SK-N-SH (cell line): ENCODE measurements around the gene DZIP1. TPM values are rescaled to one million over a fixed set of nuclear protein-coding genes. Genes with fewer than 3 reads are reported as not detected.
A peak's percentile ranks its signal among the peaks of the same experiment; 100 is the strongest.

Experiments used
- CTCF ChIA-PET: fragments of 300-600, 350-600 bp; formaldehyde crosslinking; extraction: SDS; loops from one replicate; lab custom pipeline; 2021; lab: Yijun Ruan, JAX
- POLR2A ChIA-PET: fragments of 350-600 bp; sonication (Branson Sonifier 250); formaldehyde crosslinking; extraction: SDS; loops from one replicate; lab custom pipeline; 2020; ENCODE audit warnings: antibody characterized with exemption, inconsistent platforms; lab: Yijun Ruan, JAX
- DNase-seq: peaks from one replicate; pipeline ENCODE4 v3.0.0; 2012
- H2AFZ ChIP-seq: fragments of 200-600 bp; sonication (generic); 2 replicates; pipeline ENCODE4 v1.8.1; 2016; ENCODE audit warnings: antibody characterized with exemption, mild to moderate bottlenecking, low read depth
- H3F3A ChIP-seq: fragments of 200-600 bp; sonication (generic); replicated peaks from 2 replicates; pipeline ENCODE3; 2016; ENCODE audit warnings: antibody characterized with exemption, mild to moderate bottlenecking; ENCODE audit not compliant: insufficient read depth
- H3K27ac ChIP-seq, 2 experiments: fragments of 200-500 bp in 1 of 2; fragments of 200-600 bp in 1 of 2; sonication (Bioruptor generic) in 1 of 2; sonication (generic), shearing (Covaris generic) in 1 of 2; 2 replicates each; pipeline versions ENCODE4 v1.5.1 to v1.6.1; 2014 to 2016; ENCODE audit warnings: low read depth in 2 of 2, inconsistent platforms in 1 of 2, low read length in 1 of 2, mild to moderate bottlenecking in 1 of 2, mixed read lengths in 1 of 2
- H3K27me3 ChIP-seq: fragments of 200-600 bp; sonication (generic), shearing (Covaris generic); 2 replicates; pipeline ENCODE4 v1.6.1; 2016; ENCODE audit warnings: mixed run types; ENCODE audit not compliant: insufficient read depth
- H3K36me3 ChIP-seq, 2 experiments: fragments of 200-500 bp in 1 of 2; fragments of 200-600 bp in 1 of 2; sonication (Bioruptor generic) in 1 of 2; sonication (generic) in 1 of 2; replicated peaks in 1 of 2; 2 replicates each; pipeline versions ENCODE3 to v1.5.1; 2014 to 2016; ENCODE audit warnings: low read length in 1 of 2, mild to moderate bottlenecking in 1 of 2; ENCODE audit not compliant: insufficient read depth in 2 of 2, control insufficient read depth in 1 of 2
- H3K4me1 ChIP-seq, 2 experiments: fragments of 200-500 bp in 1 of 2; fragments of 200-600 bp in 1 of 2; sonication (Bioruptor generic) in 1 of 2; sonication (generic), shearing (Covaris generic) in 1 of 2; 2 replicates each; pipeline versions ENCODE4 v1.5.1 to v1.6.1; 2014 to 2016; ENCODE audit warnings: low read depth in 1 of 2, low read length in 1 of 2, mixed run types in 1 of 2; ENCODE audit not compliant: insufficient read depth in 2 of 2, control insufficient read depth in 1 of 2
- H3K4me2 ChIP-seq: fragments of 200-600 bp; sonication (generic), shearing (Covaris generic); 2 replicates; pipeline ENCODE4 v1.6.1; 2017; ENCODE audit warnings: mixed run types
- H3K4me3 ChIP-seq, 2 experiments: fragments of 200-500 bp in 1 of 2; fragments of 200-600 bp in 1 of 2; sonication (Bioruptor generic) in 1 of 2; sonication (generic), shearing (Covaris generic) in 1 of 2; 2 replicates each; pipeline versions ENCODE4 v1.5.1 to v1.8.1; 2014 to 2016; ENCODE audit warnings: low read depth in 2 of 2, inconsistent platforms in 1 of 2, low read length in 1 of 2, mild to moderate bottlenecking in 1 of 2, mixed read lengths in 1 of 2, moderate library complexity in 1 of 2
- H3K79me2 ChIP-seq: fragments of 200-600 bp; sonication (generic); 2 replicates; pipeline ENCODE4 v1.8.1; 2017; ENCODE audit warnings: mild to moderate bottlenecking; ENCODE audit not compliant: insufficient read depth
- H3K9ac ChIP-seq: fragments of 200-600 bp; sonication (generic); 2 replicates; pipeline ENCODE4 v1.6.1; 2017; ENCODE audit warnings: mixed run types
- H3K9me2 ChIP-seq: fragments of 200-600 bp; sonication (generic); 2 replicates; pipeline ENCODE4 v1.6.1; 2017; ENCODE audit warnings: mixed run types
- H3K9me3 ChIP-seq: fragments of 200-600 bp; sonication (generic); 2 replicates; pipeline ENCODE4 v1.6.1; 2017; ENCODE audit warnings: mixed run types, mild to moderate bottlenecking, moderate library complexity
- H4K20me1 ChIP-seq: fragments of 200-600 bp; sonication (generic); 2 replicates; pipeline ENCODE4 v1.6.1; 2017; ENCODE audit warnings: mild to moderate bottlenecking, mixed run types; ENCODE audit not compliant: insufficient read depth
- FOXM1 ChIP-seq: IDR thresholded peaks from 2 replicates; pipeline ENCODE4 v1.4.0; 2012; ENCODE audit warnings: low read depth, mild to moderate bottlenecking
- MEF2A ChIP-seq: IDR thresholded peaks from 2 replicates; pipeline ENCODE4 v1.4.0; 2012; ENCODE audit warnings: low read depth, borderline replicate concordance
- RAD21 ChIP-seq: IDR thresholded peaks from 2 replicates; pipeline ENCODE4 v1.6.1; 2012; ENCODE audit warnings: mild to moderate bottlenecking, low read length
- RCOR1 ChIP-seq: fragments of 150-350 bp; IDR thresholded peaks from 2 replicates; pipeline ENCODE4 v1.6.1; 2017; ENCODE audit warnings: antibody characterized with exemption, low read length
- SMC3 ChIP-seq: IDR thresholded peaks from 2 replicates; pipeline ENCODE4 v1.6.1; 2012; ENCODE audit warnings: low read depth, low read length, improper control_type of control experiment
- YY1 ChIP-seq: IDR thresholded peaks from 2 replicates; pipeline ENCODE4 v1.4.0; 2012; ENCODE audit warnings: low read depth, mild to moderate bottlenecking
- ZBTB33 ChIP-seq: IDR thresholded peaks from 2 replicates; pipeline ENCODE4 v1.4.0; 2012; ENCODE audit warnings: low read depth, borderline replicate concordance
- WGBS: methylation state at CpG from one replicate; pipeline ENCODE4 v1.1.6; 2017; ENCODE audit warnings: low lambda C conversion rate; 5-methylcytosine and 5-hydroxymethylcytosine counted together
- polyA plus RNA-seq, 3 experiments: library from polyadenylated mRNA; depleted of rRNA; stranded (reverse); fragments of >200 nt; gene quantifications; 2 replicates each; pipeline ENCODE4 v1.2.3, GENCODE V29; 2012
- TF ChIP-seq, protein P1 (sequence below): IDR thresholded peaks from 2 replicates; pipeline ENCODE4; 2012
- TF ChIP-seq, protein P2 (sequence below): fragments of 200-600 bp; sonication (generic); IDR thresholded peaks from 2 replicates; pipeline ENCODE4 v1.6.1; 2017; ENCODE audit warnings: antibody characterized with exemption, mild to moderate bottlenecking, moderate library complexity
- TF ChIP-seq, protein P3 (sequence below): IDR thresholded peaks from 2 replicates; pipeline ENCODE4 v1.6.1; 2012; ENCODE audit warnings: mild to moderate bottlenecking, low read depth, low read length, moderate library complexity

DZIP1 gene
- polyA plus RNA-seq, 1 of the 3 experiments (the other 2 are of a cell fraction) = 15.0 TPM

GRCh38 chr13:95626768-95627167 is 17.7 kb downstream of the DZIP1 start (continued):
- TF ChIP-seq ZBTB33 (no peak), YY1 (no peak), FOXM1 (no peak), MEF2A (no peak), RCOR1 (no peak)
- TF ChIP-seq, protein P1, sequence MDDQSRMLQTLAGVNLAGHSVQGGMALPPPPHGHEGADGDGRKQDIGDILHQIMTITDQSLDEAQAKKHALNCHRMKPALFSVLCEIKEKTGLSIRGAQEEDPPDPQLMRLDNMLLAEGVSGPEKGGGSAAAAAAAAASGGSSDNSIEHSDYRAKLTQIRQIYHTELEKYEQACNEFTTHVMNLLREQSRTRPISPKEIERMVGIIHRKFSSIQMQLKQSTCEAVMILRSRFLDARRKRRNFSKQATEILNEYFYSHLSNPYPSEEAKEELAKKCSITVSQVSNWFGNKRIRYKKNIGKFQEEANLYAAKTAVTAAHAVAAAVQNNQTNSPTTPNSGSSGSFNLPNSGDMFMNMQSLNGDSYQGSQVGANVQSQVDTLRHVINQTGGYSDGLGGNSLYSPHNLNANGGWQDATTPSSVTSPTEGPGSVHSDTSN = no peak

DNA sequence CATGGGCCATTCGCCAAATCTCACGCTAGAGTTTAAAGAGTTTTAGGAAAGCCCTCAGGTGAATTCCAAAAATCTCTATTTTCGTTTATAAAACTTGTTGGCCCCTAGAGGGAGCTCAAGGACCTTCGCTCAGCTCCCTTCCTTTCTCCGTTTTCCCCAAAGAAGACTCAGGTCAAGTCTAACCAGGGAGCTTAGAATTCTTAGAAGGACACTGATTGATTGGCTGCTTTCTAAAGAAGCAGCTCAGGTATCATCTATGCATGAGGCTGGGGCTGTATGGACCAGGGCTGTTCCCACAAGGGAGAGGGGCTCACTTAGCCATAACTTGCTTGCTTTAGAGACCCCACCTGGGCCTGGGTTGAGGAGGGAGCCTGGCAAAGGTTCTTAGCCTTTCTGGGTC is 20.5 kb downstream of the DZIP1 start:
- peaks cover 7% of the 10 kb centered on the region for H3F3A ChIP-seq
- H3K4me1 ChIP-seq = no peaks in the 10 kb centered on the region
- H3K9me2 ChIP-seq = no peaks in the 10 kb centered on the region
- H3K36me3 ChIP-seq = peaks cover 63 to 68% of the 10 kb centered on the region in 2 experiments
- no peaks in the 10 kb centered on the region for H3K9me3 ChIP-seq
- ChIA-PET CTCF (interaction anchor here (0.6 to 3.1 kb wide), 30 partner anchors 9 to 349 kb away, joined by 3 to 57 read pairs (median 4); partner anchors contain the start of genes DNAJC3 and DZIP1), POLR2A (interaction anchor here (0.9 kb wide), 1 partner anchor 210 kb away, joined by 4 read pairs; no protein-coding TSS in a partner anchor)
- peak; percentile 52 for DNase-seq
- no peak overlapping the region for H3K27ac ChIP-seq
- H4K20me1 ChIP-seq = no peaks in the 10 kb centered on the region
- WGBS = 47% methylated on average over 5 of the region's 5 CpGs
- no peak overlapping the region for H3K4me3 ChIP-seq
- H3K9ac ChIP-seq = no peak overlapping the region
- no peak overlapping the region for H2AFZ ChIP-seq
- H3K27me3 ChIP-seq = no peaks in the 10 kb centered on the region
- no peak overlapping the region for H3K4me2 ChIP-seq
- no peaks in the 10 kb centered on the region for H3K79me2 ChIP-seq
- TF ChIP-seq, protein P2, sequence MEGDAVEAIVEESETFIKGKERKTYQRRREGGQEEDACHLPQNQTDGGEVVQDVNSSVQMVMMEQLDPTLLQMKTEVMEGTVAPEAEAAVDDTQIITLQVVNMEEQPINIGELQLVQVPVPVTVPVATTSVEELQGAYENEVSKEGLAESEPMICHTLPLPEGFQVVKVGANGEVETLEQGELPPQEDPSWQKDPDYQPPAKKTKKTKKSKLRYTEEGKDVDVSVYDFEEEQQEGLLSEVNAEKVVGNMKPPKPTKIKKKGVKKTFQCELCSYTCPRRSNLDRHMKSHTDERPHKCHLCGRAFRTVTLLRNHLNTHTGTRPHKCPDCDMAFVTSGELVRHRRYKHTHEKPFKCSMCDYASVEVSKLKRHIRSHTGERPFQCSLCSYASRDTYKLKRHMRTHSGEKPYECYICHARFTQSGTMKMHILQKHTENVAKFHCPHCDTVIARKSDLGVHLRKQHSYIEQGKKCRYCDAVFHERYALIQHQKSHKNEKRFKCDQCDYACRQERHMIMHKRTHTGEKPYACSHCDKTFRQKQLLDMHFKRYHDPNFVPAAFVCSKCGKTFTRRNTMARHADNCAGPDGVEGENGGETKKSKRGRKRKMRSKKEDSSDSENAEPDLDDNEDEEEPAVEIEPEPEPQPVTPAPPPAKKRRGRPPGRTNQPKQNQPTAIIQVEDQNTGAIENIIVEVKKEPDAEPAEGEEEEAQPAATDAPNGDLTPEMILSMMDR = peak; percentile 80
- TF ChIP-seq, protein P3, sequence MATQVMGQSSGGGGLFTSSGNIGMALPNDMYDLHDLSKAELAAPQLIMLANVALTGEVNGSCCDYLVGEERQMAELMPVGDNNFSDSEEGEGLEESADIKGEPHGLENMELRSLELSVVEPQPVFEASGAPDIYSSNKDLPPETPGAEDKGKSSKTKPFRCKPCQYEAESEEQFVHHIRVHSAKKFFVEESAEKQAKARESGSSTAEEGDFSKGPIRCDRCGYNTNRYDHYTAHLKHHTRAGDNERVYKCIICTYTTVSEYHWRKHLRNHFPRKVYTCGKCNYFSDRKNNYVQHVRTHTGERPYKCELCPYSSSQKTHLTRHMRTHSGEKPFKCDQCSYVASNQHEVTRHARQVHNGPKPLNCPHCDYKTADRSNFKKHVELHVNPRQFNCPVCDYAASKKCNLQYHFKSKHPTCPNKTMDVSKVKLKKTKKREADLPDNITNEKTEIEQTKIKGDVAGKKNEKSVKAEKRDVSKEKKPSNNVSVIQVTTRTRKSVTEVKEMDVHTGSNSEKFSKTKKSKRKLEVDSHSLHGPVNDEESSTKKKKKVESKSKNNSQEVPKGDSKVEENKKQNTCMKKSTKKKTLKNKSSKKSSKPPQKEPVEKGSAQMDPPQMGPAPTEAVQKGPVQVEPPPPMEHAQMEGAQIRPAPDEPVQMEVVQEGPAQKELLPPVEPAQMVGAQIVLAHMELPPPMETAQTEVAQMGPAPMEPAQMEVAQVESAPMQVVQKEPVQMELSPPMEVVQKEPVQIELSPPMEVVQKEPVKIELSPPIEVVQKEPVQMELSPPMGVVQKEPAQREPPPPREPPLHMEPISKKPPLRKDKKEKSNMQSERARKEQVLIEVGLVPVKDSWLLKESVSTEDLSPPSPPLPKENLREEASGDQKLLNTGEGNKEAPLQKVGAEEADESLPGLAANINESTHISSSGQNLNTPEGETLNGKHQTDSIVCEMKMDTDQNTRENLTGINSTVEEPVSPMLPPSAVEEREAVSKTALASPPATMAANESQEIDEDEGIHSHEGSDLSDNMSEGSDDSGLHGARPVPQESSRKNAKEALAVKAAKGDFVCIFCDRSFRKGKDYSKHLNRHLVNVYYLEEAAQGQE = no peak
- TF ChIP-seq RAD21 = peak; percentile 88
- peak; percentile 65 for TF ChIP-seq SMC3
